ENCODE results near the gene FBXW4.

Gene FBXW4

GRCh38 chr10:101576211-101576863 lies 118.6 kb downstream of the FBXW4 start (continued):
- TF ChIP-seq ZBTB10 (tag by site-specific recombination; IDR thresholded peaks at IDR 0.05) (no peak), YY2 (tag by site-specific recombination; IDR thresholded peaks at IDR 0.05) (no peak), ZNF518A (tag by site-specific recombination; conservative IDR thresholded peaks at IDR 0.05; ENCODE audit: low read depth) (no peak), PRDM2 (tag by site-specific recombination; IDR thresholded peaks at IDR 0.05; ENCODE audit: borderline replicate concordance) (no peak), ZNF585B (tag by site-specific recombination; IDR thresholded peaks at IDR 0.05) (no peak), KLF16 (tag by site-specific recombination; IDR thresholded peaks at IDR 0.05) (no peak), ZNF404 (tag by site-specific recombination; IDR thresholded peaks at IDR 0.05) (no peak), ZNF768 (tag by site-specific recombination; IDR thresholded peaks at IDR 0.05) (no peak), ZNF660 (tag by site-specific recombination; IDR thresholded peaks at IDR 0.05) (no peak), ZBTB1 (tag by site-specific recombination; IDR thresholded peaks at IDR 0.05) (no peak), MEIS1 (CRISPR knock-in tag; IDR thresholded peaks at IDR 0.05; ENCODE audit: borderline replicate concordance) (no peak), KLF7 (tag by site-specific recombination; IDR thresholded peaks at IDR 0.05; ENCODE audit: borderline replicate concordance) (no peak), HOXC10 (CRISPR knock-in tag; IDR thresholded peaks at IDR 0.05) (no peak), KLF17 (tag by site-specific recombination; IDR thresholded peaks at IDR 0.05) (no peak), PATZ1 (tag by site-specific recombination; IDR thresholded peaks at IDR 0.05) (no peak), ZNF16 (tag by site-specific recombination; IDR thresholded peaks at IDR 0.05; ENCODE audit: low read depth) (no peak), ZNF549 (tag by site-specific recombination; IDR thresholded peaks at IDR 0.05) (no peak), HIC1 (tag by site-specific recombination; IDR thresholded peaks at IDR 0.05) (no peak)
